ENCODE data around the gene ATL2. TPM values are rescaled to one million over a fixed set of nuclear protein-coding genes. Genes with fewer than 3 reads are reported as not detected.
"Not testable (repeated sequence)": the region's sequence is repeated elsewhere in the genome, so short reads cannot be mapped to it uniquely, and the experiment has no call there.

Gene ATL2
- total RNA-seq, 2 donors from 2014 or later: 54.9 to 66.5 TPM

GRCh38 chr2:38322224-38322914 lies 54.7 kb downstream of the ATL2 start:
- no peaks in the 10 kb centered on the region for H3K4me1 ChIP-seq
- no peak for TF ChIP-seq CTCF (IDR thresholded peaks at IDR 0.05)
- H3K9me3 ChIP-seq: no peaks in the 10 kb centered on the region
- no peak overlapping the region for H3K9ac ChIP-seq (ENCODE audit: low read depth in 2 of 2, low read length in 2 of 2)
- no peak overlapping the region for H3K27ac ChIP-seq
- intact Hi-C loops (cut with DNase I): no loop called here
- no peak for DNase-seq
- H3K36me3 ChIP-seq: no peaks in the 10 kb centered on the region
- H3K27me3 ChIP-seq: no peaks in the 10 kb centered on the region
- H3K4me3 ChIP-seq: no peak overlapping the region

DNA sequence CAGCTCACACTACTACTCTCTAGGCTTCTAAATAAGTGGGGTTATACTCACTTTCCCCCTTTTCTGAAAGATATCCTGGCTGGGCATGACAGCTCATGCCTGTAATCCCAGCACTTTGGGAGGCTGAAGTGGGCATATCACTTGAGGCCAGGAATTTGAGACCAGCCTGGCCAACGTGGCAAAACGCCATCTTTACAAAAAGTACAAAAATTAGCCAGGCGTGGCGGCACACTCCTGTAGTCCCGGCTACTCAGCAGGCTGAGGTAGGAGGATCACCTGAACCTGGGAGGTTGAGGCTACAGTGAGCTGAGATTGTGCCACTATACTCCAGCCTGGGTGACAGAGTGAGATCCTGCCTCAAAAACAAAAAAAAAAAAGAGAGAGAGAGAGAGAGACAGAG lies 57.8 kb downstream of the ATL2 start:
- not testable (repeated sequence) for H3K27me3 ChIP-seq; H3K36me3 ChIP-seq; H3K4me3 ChIP-seq; H3K27ac ChIP-seq; DNase-seq; H3K9ac ChIP-seq (ENCODE audit: low read depth in 2 of 2, low read length in 2 of 2); H3K9me3 ChIP-seq; H3K4me1 ChIP-seq
- intact Hi-C loops (cut with DNase I): loop anchor here (5.0 to 10.0 kb wide), 2 partner anchors 188 to 416 kb away; no protein-coding TSS in a partner anchor

DNA sequence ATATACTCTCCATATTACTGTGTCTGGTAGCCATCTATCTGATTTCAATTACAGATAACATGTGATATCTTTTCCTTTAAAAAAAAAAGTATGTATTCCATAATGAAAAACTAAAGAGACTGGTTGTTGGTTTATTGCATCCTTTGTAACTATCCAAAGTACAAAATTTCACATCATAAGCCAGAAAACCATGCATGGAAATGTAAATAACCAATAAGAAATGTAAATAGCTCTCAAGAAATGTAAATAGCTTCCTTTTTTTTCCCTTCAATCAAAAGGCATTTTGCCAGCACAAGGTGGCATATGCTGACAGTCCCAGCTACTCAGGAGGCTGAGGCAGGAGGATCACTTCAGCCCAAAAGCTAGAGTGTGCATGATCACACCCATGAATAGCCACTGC lies 59.3 kb downstream of the ATL2 start:
- no peaks in the 10 kb centered on the region for H3K4me1 ChIP-seq
- no peak overlapping the region for H3K9ac ChIP-seq (ENCODE audit: low read depth in 2 of 2, low read length in 2 of 2)
- intact Hi-C loops (cut with DNase I): loop anchor here (5.0 to 10.0 kb wide), 2 partner anchors 190 to 417 kb away; no protein-coding TSS in a partner anchor
- DNase-seq: no peak
- no peak overlapping the region for H3K4me3 ChIP-seq
- H3K27ac ChIP-seq: no peak overlapping the region
- no peaks in the 10 kb centered on the region for H3K9me3 ChIP-seq
- no peaks in the 10 kb centered on the region for H3K36me3 ChIP-seq
- H3K27me3 ChIP-seq: no peaks in the 10 kb centered on the region
- no peak for TF ChIP-seq CTCF (IDR thresholded peaks at IDR 0.05)

- Histone ChIP-seq H3K4me1 (no peaks in the 10 kb centered on the region), H3K27ac (no peak overlapping the region), H3K9me3 (no peaks in the 10 kb centered on the region), H3K27me3 (no peaks in the 10 kb centered on the region), H3K4me3 (no peak overlapping the region), H3K36me3 (no peaks in the 10 kb centered on the region), H3K9ac (ENCODE audit: low read depth in 2 of 2, low read length in 2 of 2) (no peak overlapping the region)
- intact Hi-C loops (cut with DNase I): loop anchor here (5.0 to 10.0 kb wide), 2 partner anchors 191 to 419 kb away; no protein-coding TSS in a partner anchor
- no peak for DNase-seq
- TF ChIP-seq CTCF (IDR thresholded peaks at IDR 0.05): peak; percentile 69
These were observed 61.3 kb downstream of the ATL2 start for GRCh38 chr2:38315707-38316333.

GRCh38 chr2:38308821-38309220 lies 68.3 kb downstream of the ATL2 start:
- no peaks in the 10 kb centered on the region for H3K36me3 ChIP-seq
- no peak overlapping the region for H3K9ac ChIP-seq (ENCODE audit: low read depth in 2 of 2, low read length in 2 of 2)
- H3K4me3 ChIP-seq: no peak overlapping the region
- H3K4me1 ChIP-seq: no peaks in the 10 kb centered on the region
- no peak for DNase-seq
- TF ChIP-seq CTCF (IDR thresholded peaks at IDR 0.05): no peak
- intact Hi-C loops (cut with DNase I): no loop called here
- H3K27me3 ChIP-seq: no peaks in the 10 kb centered on the region
- H3K9me3 ChIP-seq: no peaks in the 10 kb centered on the region
- H3K27ac ChIP-seq: no peak overlapping the region
